GM21515 (cell line): ENCODE measurements around the gene AKAP4.

ENCODE experiments used
- ATAC-seq: cut with Tn5 transposase; IDR thresholded peaks from one replicate; pipeline ENCODE4 v1.9.1; 2021; ENCODE audit not compliant: unreplicated experiment

Gene AKAP4

DNA sequence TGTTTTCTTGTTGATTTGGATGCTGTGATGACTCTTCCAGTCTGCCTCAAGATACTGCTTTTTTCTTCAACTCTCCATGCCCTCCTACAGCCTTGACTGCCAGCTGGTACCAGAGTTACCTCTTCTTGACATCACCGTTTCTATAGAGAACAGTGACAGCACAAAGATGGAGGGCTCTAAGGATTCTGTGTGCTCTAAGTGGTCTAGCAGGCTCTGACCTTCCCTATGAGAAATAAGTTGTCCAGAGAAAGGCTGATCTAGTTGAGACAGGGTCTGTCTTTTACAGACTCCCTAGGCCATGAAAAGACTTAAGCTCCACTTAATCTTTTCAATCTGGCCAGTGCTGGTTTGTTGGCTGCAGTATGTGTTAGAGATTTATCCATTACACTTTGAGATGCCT lies at the start of gene AKAP4:
Gene AKAP4, minus strand, starts transcription at position 101 of the 400 bp plus-strand sequence. CDS start 118 bp downstream, outside the sequence.
- ATAC-seq = no peak

DNA sequence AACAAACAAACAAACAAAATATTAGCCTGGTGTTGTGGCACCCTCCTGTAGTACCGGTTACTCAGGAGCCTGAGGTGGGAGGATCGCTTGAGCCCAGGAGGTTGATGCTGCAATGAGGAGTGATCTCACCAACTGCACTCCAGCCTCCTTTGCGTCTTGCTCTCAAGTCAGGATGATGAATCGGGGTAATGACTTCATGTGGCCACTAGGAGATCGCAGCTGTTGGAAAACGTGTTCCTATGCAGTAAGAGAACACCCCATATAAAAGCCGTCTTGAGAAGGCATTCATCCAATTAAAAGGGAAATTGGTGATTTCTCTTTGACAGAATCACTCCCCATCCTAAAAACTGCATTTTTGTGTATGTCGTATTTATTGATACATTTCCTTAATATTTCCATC lies 10.7 kb upstream of the AKAP4 start:
- ATAC-seq = no peak

DNA sequence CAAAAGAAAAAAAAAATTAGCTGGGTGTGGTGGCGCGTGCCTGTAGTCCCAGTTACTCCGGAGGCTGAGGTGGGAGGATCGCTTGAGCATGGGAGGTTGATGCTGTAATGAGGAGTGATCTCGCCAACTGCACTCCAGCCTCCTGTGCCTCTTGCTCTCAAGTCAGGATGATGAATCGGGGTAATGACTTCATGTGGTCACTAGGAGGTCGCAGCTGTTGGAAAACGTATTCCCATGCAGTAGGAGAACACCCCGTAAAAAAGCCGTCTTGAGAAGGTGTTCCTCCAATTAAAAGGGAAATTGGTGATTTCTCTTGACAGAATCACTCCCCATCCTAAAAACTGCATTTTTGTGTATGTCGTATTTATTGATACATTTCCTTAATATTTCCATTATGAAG lies 5.9 kb upstream of the AKAP4 start:
- ATAC-seq = no peak

DNA sequence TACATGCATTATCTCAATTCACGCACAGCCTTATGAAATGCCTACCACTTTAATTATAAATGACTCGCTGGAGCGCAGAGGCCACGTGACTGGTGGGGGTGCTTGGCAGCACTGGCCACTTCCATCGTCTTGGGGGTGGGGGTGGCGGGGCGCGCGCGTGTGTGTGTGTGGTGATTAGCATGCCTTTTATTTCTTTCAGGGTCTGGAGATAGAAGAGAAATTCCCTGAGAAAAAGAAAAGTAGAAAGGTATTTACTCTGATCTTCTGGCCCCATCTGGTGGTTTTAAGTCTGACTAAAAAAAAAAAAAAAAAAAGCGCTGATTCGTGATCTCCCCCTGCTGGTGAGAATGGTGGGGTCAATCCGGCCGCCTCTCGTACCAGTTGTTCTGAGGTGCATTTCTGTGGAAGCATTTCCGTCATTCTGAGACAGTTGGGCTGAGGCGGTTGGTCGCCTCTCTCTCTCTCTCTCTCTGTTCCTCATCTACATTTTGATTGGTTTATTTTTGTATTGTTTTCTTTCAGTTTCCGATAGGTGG lies 3.6 kb upstream of the AKAP4 start, which contains the start of gene CCNB3:
Gene CCNB3, plus strand, starts transcription at position 402 of the 536 bp plus-strand sequence. CDS start 80,399 bp downstream, outside the sequence.
- peak; percentile 98 for ATAC-seq

DNA sequence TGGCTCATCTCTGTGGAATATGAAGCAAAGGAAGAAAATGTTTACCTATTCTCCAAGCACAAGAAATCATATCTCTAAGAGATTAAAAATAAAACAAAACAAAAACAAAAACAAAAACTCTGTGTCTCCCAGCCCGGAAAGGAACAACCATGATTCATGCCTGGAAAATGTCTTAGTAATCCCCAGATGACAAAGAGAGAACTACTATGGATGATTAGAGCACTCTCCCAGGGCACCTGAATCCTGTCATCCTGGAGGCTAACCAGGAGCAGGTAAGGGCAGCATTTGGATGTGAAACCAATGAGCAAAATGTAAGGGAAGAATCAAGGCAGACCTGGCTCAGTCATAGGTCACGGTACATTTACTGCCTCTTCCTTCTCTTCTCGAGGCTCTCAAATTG lies 1.7 kb upstream of the AKAP4 start:
- ATAC-seq = no peak

- no peak for ATAC-seq
Measured at GRCh38 chrX:50198348-50198747, 2.5 kb downstream of the AKAP4 start.

GRCh38 chrX:50188859-50189600 lies 11.8 kb downstream of the AKAP4 start:
- no peak for ATAC-seq

DNA sequence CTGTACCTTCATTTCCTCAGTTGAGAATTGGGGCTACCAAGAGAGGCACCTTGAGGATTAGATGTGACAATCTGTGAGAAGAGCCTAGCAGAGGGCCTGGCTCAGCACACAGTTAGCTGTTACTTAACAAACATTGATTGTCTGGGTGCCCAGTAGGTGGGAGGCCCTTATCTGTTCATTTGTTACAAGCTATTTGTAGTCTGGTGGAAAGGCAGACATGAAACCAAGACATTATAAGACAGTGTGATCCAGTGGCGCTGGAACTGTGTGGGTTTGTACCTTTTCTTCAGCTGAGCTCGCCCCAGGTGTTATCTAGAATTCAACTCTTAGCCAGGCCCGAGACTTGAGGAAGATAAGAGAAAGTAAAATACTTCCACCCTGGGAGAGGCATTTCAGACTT lies 16.9 kb downstream of the AKAP4 start:
- no peak for ATAC-seq

DNA sequence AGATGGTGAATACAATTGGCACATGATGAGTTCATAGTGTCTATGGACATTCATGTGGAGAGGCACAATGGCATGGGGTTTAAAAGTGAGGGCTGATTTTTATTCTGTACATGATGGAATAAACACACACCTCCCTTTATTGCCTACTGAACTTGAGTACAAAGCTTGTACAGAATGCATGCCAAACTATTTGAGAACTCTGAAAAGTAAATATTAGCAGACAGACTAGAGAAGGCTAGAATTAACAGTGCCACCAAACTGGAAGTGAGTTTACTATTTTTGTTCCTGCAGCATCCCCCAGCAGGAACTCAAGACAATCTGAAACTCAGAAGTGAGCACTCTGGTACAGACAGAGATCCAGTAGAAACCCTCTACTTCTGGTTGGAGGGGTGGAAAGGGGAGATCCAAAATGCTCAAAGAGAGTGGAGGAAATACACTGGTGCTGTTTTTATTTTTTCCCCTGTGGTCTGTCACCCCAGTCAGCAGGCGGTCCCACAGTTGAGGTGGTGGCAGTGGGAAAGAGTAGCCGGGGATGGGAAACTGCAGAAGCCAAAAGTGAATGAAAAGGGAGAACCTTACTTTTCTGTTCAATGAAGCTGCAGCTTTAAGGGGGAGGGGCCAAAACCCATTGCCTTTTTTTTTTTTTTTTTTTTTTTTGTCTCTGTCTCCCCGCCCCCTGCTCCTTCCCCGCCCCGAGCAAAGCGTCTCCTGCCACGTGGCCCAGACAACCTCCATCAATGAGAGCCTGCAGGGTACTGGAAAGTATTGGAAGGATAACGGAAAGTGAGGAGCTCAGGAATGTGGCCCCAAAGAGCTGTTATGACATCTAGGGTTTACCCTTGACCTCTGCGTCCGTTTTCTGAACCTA lies 20.5 kb downstream of the AKAP4 start:
- no peak for ATAC-seq

- ATAC-seq = no peak
Measured at GRCh38 chrX:50169717-50170116, 31.1 kb downstream of the AKAP4 start.

GRCh38 chrX:50168241-50168687 lies 32.5 kb downstream of the AKAP4 start:
- no peak for ATAC-seq

DNA sequence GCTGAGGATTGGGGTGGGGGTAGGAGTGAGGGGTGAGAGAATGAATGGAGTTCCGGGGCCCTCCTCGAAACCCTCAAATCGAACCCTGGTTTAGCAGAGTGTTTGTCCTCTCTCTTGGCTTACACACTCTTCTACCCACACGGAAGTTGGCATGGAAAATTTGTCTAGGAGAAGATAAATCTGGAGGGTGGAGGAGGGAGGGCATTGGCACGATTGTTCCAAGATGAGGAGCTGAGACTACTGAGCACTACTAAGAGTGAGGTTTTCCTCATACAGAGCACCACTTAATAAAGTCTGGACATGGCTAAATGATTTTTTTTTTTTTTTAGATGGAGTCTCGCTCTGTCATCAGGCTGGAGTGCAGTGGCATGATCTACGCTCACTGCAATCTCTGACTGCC lies 33.4 kb downstream of the AKAP4 start:
- ATAC-seq = no peak

DNA sequence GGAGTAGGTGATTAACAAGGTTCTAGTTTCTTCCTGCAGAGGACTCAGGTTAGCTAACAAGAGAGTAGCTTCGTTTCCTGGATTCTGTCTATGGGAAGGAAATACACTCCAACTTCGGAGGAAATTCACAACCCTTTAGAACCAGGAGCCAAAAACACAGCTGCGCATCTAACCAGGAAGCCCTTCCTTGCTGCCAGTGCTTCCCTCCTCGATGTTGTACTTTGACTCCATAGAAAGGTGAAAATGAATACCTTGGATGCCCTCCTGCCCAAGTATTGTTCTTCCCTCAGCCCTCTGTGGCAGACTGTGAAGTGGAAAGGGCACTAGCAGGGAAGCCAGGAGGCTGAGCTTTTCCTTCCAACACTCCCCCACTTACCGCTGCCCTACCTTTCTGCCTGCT lies 35.1 kb downstream of the AKAP4 start:
- ATAC-seq = no peak

DNA sequence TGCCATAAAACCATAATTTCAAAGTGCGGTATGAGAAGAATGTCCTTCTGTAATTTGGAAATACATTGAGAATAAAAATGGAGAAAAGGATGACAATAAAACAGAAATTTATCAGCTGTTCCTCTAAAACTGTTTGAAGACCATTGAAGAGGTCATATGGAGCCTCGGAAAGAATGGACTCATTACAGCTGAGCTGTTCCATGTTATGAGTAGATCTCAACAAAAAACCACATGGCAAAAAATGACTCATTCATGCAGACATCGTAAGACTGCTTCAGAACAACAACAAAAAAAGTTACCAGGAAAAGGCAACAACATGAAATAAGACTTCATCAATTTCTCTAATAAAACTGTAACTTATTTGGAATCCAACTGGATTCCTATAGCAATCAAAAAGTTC lies 39.7 kb downstream of the AKAP4 start:
- no peak for ATAC-seq

GRCh38 chrX:50158593-50158992 lies 42.2 kb downstream of the AKAP4 start:
- no peak for ATAC-seq

- ATAC-seq = no peak
Measured at GRCh38 chrX:50157545-50158135, 43.2 kb downstream of the AKAP4 start.

DNA sequence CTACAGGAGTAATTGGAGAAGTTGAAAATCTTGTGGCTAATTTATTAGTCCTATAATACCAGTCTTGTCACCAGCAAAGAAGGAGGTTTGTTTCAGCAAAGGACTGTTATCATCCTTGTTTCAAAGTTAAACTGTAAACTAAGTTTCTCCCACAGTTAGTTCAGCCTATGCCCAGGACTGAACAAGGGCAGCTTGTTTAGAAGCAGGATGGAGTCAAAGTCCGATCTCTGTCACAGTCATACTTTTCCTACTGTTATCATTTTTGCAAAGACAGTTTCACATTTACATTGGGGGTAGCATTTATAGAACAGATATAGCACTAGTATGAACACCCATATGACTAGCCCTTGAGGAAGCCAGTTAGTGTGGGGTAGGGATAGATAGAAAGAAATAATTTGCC lies 46.4 kb downstream of the AKAP4 start:
- no peak for ATAC-seq

GRCh38 chrX:50152456-50152855 lies 48.4 kb downstream of the AKAP4 start:
- no peak for ATAC-seq

GRCh38 chrX:50147972-50148371 lies 52.8 kb downstream of the AKAP4 start:
- no peak for ATAC-seq
